Measurements from ENCODE around the gene PTGS1.
"Not testable (repeated sequence)": the region's sequence is repeated elsewhere in the genome, so short reads cannot be mapped to it uniquely, and the experiment has no call there.

PTGS1 gene

DNA sequence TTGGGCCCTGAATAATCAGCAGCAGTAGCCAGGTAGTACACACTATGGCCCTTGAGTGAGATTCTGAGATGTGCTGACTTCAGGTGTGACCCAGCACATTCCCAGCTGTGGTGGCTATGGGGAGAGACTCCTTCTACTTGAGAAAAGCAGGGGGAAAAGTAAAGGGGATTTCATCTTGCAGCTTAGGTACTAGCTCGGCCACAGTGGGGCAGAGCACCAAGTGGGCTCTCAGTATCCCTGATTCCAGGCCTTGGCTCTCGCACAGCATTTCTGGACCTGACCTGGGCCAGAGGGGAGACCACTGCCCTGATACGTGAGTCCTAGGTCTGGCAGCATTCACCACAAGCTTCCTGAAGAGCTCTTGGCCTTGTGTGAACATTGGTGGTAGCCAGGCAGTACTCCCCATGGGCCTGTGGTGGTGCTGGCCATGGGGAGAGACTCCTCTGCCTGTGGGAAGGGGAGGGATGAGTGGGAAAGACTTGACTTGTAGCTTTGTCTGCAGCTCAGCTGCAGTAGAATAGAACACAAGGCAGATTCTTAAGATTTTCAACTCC lies 27.6 kb downstream of the PTGS1 start:
- no peak for DNase-seq (ENCODE audit: low read depth)

- no peak for DNase-seq (ENCODE audit: low read depth)
Measured at GRCh38 chr9:122401896-122402295, 31.1 kb downstream of the PTGS1 start.

- no peak for DNase-seq (ENCODE audit: low read depth)
Measured at GRCh38 chr9:122402403-122402871, 31.6 kb downstream of the PTGS1 start.

DNA sequence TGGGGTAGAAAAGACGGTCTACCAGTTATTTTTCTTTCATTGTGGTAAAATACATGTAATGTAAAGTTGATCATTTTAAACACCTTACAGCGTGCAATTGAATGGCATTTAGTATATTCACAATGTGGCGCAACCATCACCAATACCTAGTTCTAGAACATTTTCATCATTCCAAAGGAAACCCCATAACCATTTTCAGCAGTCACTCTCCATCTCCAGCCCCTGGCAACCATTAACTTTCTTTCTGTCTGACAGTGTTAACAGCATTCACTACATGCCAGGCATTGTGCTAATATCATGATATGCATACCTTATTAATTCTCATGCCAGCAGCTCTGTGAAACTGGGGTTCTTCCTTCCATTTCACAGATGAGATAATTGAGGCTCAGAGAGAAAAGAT lies 32.0 kb downstream of the PTGS1 start:
- DNase-seq (ENCODE audit: low read depth), result no peak

- DNase-seq (ENCODE audit: low read depth), result no peak
Measured at GRCh38 chr9:122403381-122404000, 32.7 kb downstream of the PTGS1 start.

GRCh38 chr9:122405304-122406069 lies 34.7 kb downstream of the PTGS1 start:
- DNase-seq (ENCODE audit: low read depth), result not testable (repeated sequence)

GRCh38 chr9:122406070-122406890 lies 35.5 kb downstream of the PTGS1 start:
- DNase-seq (ENCODE audit: low read depth), result no peak

DNA sequence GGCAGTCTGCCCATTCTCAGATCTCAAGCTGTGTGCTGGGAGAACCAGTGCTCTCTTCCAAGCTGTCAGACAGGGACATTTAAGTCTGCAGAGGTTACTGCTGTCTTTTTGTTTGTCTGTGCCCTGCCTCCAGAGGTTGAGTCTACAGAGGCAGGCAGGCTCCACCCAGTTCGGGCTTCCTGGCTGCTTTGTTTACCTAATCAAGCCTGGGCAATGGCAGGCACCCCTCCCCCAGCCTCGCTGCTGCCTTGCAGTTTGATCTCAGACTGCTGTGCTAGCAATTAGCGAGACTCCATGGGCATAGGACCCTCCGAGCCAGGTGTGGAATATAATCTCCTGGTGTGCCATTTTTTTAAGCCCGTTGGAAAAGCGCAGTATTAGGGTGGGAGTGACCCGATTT lies 43.3 kb downstream of the PTGS1 start:
- DNase-seq (ENCODE audit: low read depth), result not testable (repeated sequence)

- DNase-seq (ENCODE audit: low read depth), result no peak
Measured at GRCh38 chr9:122418016-122418415, 47.2 kb downstream of the PTGS1 start.

DNA sequence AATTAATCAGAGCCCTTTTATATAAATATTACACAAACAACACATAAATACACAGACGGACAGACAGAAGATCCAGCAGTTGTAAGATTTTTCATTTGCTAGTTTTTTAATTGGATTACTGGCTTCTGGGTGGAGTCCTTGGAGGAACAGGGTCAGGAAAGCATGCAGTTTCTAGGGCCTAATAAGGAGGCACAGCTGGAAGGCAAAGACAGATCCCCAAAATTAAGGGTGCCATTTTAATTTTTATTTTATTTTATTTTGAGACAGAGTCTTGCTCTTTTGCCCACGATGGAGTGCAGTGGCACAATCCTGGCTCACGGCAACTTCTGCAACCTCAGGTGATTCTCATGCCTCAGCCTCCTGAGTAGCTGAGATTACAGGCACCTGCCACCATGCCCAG lies 49.5 kb downstream of the PTGS1 start:
- DNase-seq (ENCODE audit: low read depth), result no peak

- no peak for DNase-seq (ENCODE audit: low read depth)
Measured at GRCh38 chr9:122425087-122425486, 54.3 kb downstream of the PTGS1 start.

DNA sequence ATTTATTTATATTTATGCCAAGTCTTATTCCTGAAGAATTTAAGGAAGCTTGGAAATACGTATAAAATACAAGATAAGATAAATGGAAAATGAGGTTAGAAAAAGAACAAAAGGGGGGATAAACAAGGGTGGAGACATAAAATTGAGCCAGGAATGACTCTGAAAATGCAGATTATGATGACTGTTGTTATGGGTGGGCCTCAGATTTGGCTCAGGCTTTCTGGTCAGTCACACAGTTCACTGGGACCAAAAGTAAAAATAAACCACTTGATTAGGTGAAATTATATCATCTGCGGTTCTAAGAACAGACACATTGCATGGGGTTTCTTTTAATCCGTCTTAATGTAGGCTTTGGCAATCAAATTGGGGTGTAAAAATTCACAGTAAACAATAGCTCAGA lies 55.9 kb downstream of the PTGS1 start:
- DNase-seq (ENCODE audit: low read depth), result no peak

GRCh38 chr9:122442568-122442967 lies 71.7 kb downstream of the PTGS1 start:
- DNase-seq (ENCODE audit: low read depth), result no peak

- DNase-seq (ENCODE audit: low read depth), result no peak
Measured at GRCh38 chr9:122444041-122444733, 73.4 kb downstream of the PTGS1 start.

All from activated T-cell treated with anti-CD3 and anti-CD28 coated beads for 1 hour (primary cell).